Neural progenitor cell (in vitro differentiated cells): ENCODE data around the gene MID1.

Source experiments
- EZH2 ChIP-seq: fragments of 200-600 bp; sonication (generic); IDR thresholded peaks from 2 replicates; pipeline ENCODE4 v1.6.1; 2017; ENCODE audit warnings: antibody characterized with exemption, mild to moderate bottlenecking, moderate library complexity
- TF ChIP-seq, protein P1 (sequence below): fragments of 200-600 bp; sonication (generic); IDR thresholded peaks from 2 replicates; pipeline ENCODE4 v1.5.1; 2017; ENCODE audit warnings: antibody characterized with exemption, mild to moderate bottlenecking

DNA sequence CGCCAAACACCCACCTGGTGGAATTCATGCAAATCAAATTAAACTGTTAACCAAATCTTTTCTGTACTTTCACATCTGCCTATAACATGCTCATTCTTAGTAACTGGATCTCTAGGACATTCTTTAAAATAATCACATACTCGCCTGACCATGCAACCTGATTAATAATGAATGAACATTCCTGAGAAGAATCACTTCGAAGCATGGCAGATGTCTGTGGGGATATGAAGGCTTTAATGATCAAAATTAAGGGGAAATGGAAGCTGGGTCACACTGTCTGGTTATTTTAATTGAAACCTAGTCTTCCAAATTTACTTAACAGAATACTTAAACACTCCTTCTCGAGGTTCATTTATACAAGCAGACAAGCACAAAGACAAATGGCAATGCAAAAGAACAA, 44.2 kb downstream of the MID1 start:
- TF ChIP-seq, protein P1, sequence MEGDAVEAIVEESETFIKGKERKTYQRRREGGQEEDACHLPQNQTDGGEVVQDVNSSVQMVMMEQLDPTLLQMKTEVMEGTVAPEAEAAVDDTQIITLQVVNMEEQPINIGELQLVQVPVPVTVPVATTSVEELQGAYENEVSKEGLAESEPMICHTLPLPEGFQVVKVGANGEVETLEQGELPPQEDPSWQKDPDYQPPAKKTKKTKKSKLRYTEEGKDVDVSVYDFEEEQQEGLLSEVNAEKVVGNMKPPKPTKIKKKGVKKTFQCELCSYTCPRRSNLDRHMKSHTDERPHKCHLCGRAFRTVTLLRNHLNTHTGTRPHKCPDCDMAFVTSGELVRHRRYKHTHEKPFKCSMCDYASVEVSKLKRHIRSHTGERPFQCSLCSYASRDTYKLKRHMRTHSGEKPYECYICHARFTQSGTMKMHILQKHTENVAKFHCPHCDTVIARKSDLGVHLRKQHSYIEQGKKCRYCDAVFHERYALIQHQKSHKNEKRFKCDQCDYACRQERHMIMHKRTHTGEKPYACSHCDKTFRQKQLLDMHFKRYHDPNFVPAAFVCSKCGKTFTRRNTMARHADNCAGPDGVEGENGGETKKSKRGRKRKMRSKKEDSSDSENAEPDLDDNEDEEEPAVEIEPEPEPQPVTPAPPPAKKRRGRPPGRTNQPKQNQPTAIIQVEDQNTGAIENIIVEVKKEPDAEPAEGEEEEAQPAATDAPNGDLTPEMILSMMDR, result no peak
- no peak for TF ChIP-seq EZH2
